GM21737 (cell line): ENCODE results near the gene SIVA1.
A peak's percentile ranks its signal among the peaks of the same experiment; 100 is the strongest.
"Not testable (repeated sequence)": the region's sequence is repeated elsewhere in the genome, so short reads cannot be mapped to it uniquely, and the experiment has no call there.

Experiments used
- ATAC-seq: cut with Tn5 transposase; IDR thresholded peaks from one replicate; pipeline ENCODE4 v1.9.1; 2021; ENCODE audit warnings: mild to moderate bottlenecking, moderate library complexity; ENCODE audit not compliant: unreplicated experiment

Gene SIVA1

GRCh38 chr14:104719343-104719742 is 33.6 kb upstream of the SIVA1 start:
- ATAC-seq, result no peak

GRCh38 chr14:104721505-104722431 is 31.2 kb upstream of the SIVA1 start:
- ATAC-seq, result no peak

- no peak for ATAC-seq
These were observed 29.9 kb upstream of the SIVA1 start for GRCh38 chr14:104722938-104723650.

GRCh38 chr14:104723651-104724406 is 29.1 kb upstream of the SIVA1 start, which contains the start of gene ADSS1:
TSS of gene ADSS1 (plus strand) at chr14:104724229. CDS start at chr14:104724271, 42 bp downstream.
- peak; percentile 46 for ATAC-seq

GRCh38 chr14:104724407-104724980 is 28.5 kb upstream of the SIVA1 start:
- ATAC-seq, result no peak

GRCh38 chr14:104724981-104725771 is 27.8 kb upstream of the SIVA1 start:
- ATAC-seq, result no peak

GRCh38 chr14:104725772-104726548 is 27.0 kb upstream of the SIVA1 start:
- no peak for ATAC-seq

GRCh38 chr14:104726600-104727451 is 26.1 kb upstream of the SIVA1 start:
- ATAC-seq, result no peak

- no peak for ATAC-seq
These were observed 24.3 kb upstream of the SIVA1 start for GRCh38 chr14:104728631-104729030.

- ATAC-seq, result not testable (repeated sequence)
These were observed 23.6 kb upstream of the SIVA1 start for GRCh38 chr14:104729176-104729834.

GRCh38 chr14:104729835-104730181 is 23.1 kb upstream of the SIVA1 start:
- no peak for ATAC-seq

GRCh38 chr14:104730487-104730886 is 22.5 kb upstream of the SIVA1 start:
- no peak for ATAC-seq

- no peak for ATAC-seq
These were observed 21.3 kb upstream of the SIVA1 start for GRCh38 chr14:104731320-104732294.

GRCh38 chr14:104732355-104732804 is 20.6 kb upstream of the SIVA1 start:
- ATAC-seq, result no peak

- no peak for ATAC-seq
These were observed 19.8 kb upstream of the SIVA1 start for GRCh38 chr14:104732931-104733681.

GRCh38 chr14:104734051-104734587 is 18.8 kb upstream of the SIVA1 start:
- ATAC-seq, result no peak
